IPS-15b (cell line): ENCODE results near the gene SRGAP2B.
"Not testable (repeated sequence)": the region's sequence is repeated elsewhere in the genome, so short reads cannot be mapped to it uniquely, and the experiment has no call there.

Experiments
- H3K27me3 ChIP-seq: one replicate; pipeline ENCODE4 v1.6.1; 2013; ENCODE audit warnings: low read length; ENCODE audit not compliant: control insufficient read depth, insufficient read depth
- H3K36me3 ChIP-seq: one replicate; pipeline ENCODE4 v1.6.1; 2013; ENCODE audit warnings: low read length; ENCODE audit not compliant: control insufficient read depth, insufficient read depth
- H3K4me1 ChIP-seq: one replicate; pipeline ENCODE4 v1.6.1; 2013; ENCODE audit warnings: mild to moderate bottlenecking, low read length; ENCODE audit not compliant: control insufficient read depth, insufficient read depth
- H3K4me3 ChIP-seq: one replicate; pipeline ENCODE4 v1.5.1; 2013; ENCODE audit warnings: low read depth, low read length
- H3K9ac ChIP-seq: one replicate; pipeline ENCODE4 v1.6.1; 2013; ENCODE audit warnings: low read depth, mild to moderate bottlenecking, low read length
- H3K9me3 ChIP-seq: one replicate; pipeline ENCODE4 v1.6.1; 2013; ENCODE audit warnings: mild to moderate bottlenecking, low read length; ENCODE audit not compliant: control insufficient read depth, insufficient read depth

Gene SRGAP2B

GRCh38 chr1:144946525-144947480, 148.3 kb downstream of the SRGAP2B start:
- H3K4me1 ChIP-seq, H3K27me3 ChIP-seq, H3K9ac ChIP-seq, H3K4me3 ChIP-seq, H3K36me3 ChIP-seq, H3K9me3 ChIP-seq: not testable (repeated sequence)

- not testable (repeated sequence) for H3K27me3 ChIP-seq, H3K9ac ChIP-seq, H3K9me3 ChIP-seq, H3K4me3 ChIP-seq, H3K4me1 ChIP-seq, H3K36me3 ChIP-seq
Measured at GRCh38 chr1:144941710-144942109, 153.4 kb downstream of the SRGAP2B start.

GRCh38 chr1:144940054-144940453, 155.1 kb downstream of the SRGAP2B start:
- H3K36me3 ChIP-seq, H3K4me1 ChIP-seq, H3K27me3 ChIP-seq, H3K9me3 ChIP-seq, H3K9ac ChIP-seq, H3K4me3 ChIP-seq: not testable (repeated sequence)

- not testable (repeated sequence) for H3K9me3 ChIP-seq, H3K36me3 ChIP-seq, H3K9ac ChIP-seq, H3K4me1 ChIP-seq, H3K4me3 ChIP-seq, H3K27me3 ChIP-seq
Measured at GRCh38 chr1:144938627-144939026, 156.5 kb downstream of the SRGAP2B start.

- not testable (repeated sequence) for H3K9me3 ChIP-seq, H3K27me3 ChIP-seq, H3K4me1 ChIP-seq, H3K4me3 ChIP-seq, H3K9ac ChIP-seq, H3K36me3 ChIP-seq
Measured at GRCh38 chr1:144936186-144936732, 158.9 kb downstream of the SRGAP2B start.

- not testable (repeated sequence) for H3K9ac ChIP-seq, H3K9me3 ChIP-seq, H3K36me3 ChIP-seq, H3K27me3 ChIP-seq, H3K4me1 ChIP-seq, H3K4me3 ChIP-seq
Measured at GRCh38 chr1:144935310-144935709, 159.8 kb downstream of the SRGAP2B start.

GRCh38 chr1:144933014-144933413, 162.1 kb downstream of the SRGAP2B start:
- H3K36me3 ChIP-seq, H3K4me3 ChIP-seq, H3K9ac ChIP-seq, H3K9me3 ChIP-seq, H3K27me3 ChIP-seq, H3K4me1 ChIP-seq: not testable (repeated sequence)

GRCh38 chr1:144932153-144932552, 163.0 kb downstream of the SRGAP2B start:
- H3K36me3 ChIP-seq, H3K27me3 ChIP-seq, H3K9me3 ChIP-seq, H3K9ac ChIP-seq, H3K4me1 ChIP-seq, H3K4me3 ChIP-seq: not testable (repeated sequence)

- H3K9ac ChIP-seq, H3K27me3 ChIP-seq, H3K4me3 ChIP-seq, H3K36me3 ChIP-seq, H3K9me3 ChIP-seq, H3K4me1 ChIP-seq: not testable (repeated sequence)
Measured at GRCh38 chr1:144931553-144931952, 163.6 kb downstream of the SRGAP2B start.

- not testable (repeated sequence) for H3K9me3 ChIP-seq, H3K36me3 ChIP-seq, H3K4me1 ChIP-seq, H3K9ac ChIP-seq, H3K4me3 ChIP-seq, H3K27me3 ChIP-seq
Measured at GRCh38 chr1:144930085-144930777, 164.9 kb downstream of the SRGAP2B start.

- H3K9ac ChIP-seq, H3K9me3 ChIP-seq, H3K4me3 ChIP-seq, H3K4me1 ChIP-seq, H3K27me3 ChIP-seq, H3K36me3 ChIP-seq: not testable (repeated sequence)
Measured at GRCh38 chr1:144927292-144927691, 167.8 kb downstream of the SRGAP2B start.

GRCh38 chr1:144923640-144924039, 171.5 kb downstream of the SRGAP2B start:
- H3K4me1 ChIP-seq, H3K36me3 ChIP-seq, H3K27me3 ChIP-seq, H3K9me3 ChIP-seq, H3K4me3 ChIP-seq, H3K9ac ChIP-seq: not testable (repeated sequence)
